PC-3 (cell line): Measurements from ENCODE around the gene LIPJ.

Experiments
- CTCF ChIP-seq: fragments of 300-600 bp; sonication (generic); conservative IDR thresholded peaks from 2 replicates; pipeline ENCODE4 v1.5.1; 2017; ENCODE audit warnings: antibody characterized with exemption, low read depth, mild to moderate bottlenecking, low read length
- EZH2 ChIP-seq: fragments of 300-600 bp; sonication (generic); IDR thresholded peaks from one replicate; pipeline ENCODE4 v1.6.1; 2017; ENCODE audit warnings: antibody characterized with exemption, mild to moderate bottlenecking, low read length; ENCODE audit not compliant: unreplicated experiment
- EZH2phosphoT487 ChIP-seq: fragments of 300-600 bp; sonication (generic); IDR thresholded peaks from 2 replicates; pipeline ENCODE4 v1.6.1; 2018; ENCODE audit warnings: mild to moderate bottlenecking, antibody characterized with exemption, low read length, borderline replicate concordance

GRCh38 chr10:88565072-88565471 is 21.5 kb upstream of the LIPJ start:
- no peak for TF ChIP-seq CTCF
- TF ChIP-seq EZH2 = no peak
- TF ChIP-seq EZH2phosphoT487 = no peak
